HEK293 (cell line): Measurements from ENCODE around the gene LMO7.

Source experiments
- CTCF ChIA-PET: fragments of 350-600 bp; formaldehyde crosslinking; extraction: SDS; loops from one replicate; lab custom pipeline; 2021; ENCODE audit warnings: antibody characterized with exemption; lab: Yijun Ruan, JAX
- POLR2A ChIA-PET: fragments of 300-600 bp; formaldehyde crosslinking; extraction: SDS; loops from one replicate; lab custom pipeline; 2020; ENCODE audit warnings: antibody characterized with exemption, inconsistent platforms; lab: Yijun Ruan, JAX
- H3K27ac ChIP-seq: fragments of 200-500 bp; sonication (Bioruptor generic); 2 replicates; pipeline ENCODE4 v1.5.1; 2014; ENCODE audit warnings: low read depth, low read length, control low read depth, inconsistent platforms; ENCODE audit errors: extremely low read depth
- H3K36me3 ChIP-seq, 2 experiments: fragments of 200-500 bp in 1 of 2; sonication (Bioruptor generic) in 1 of 2; 1 replicate in 1 of 2; 2 replicates in 1 of 2; pipeline ENCODE4 v1.5.1; 2014 to 2017; ENCODE audit warnings: inconsistent platforms in 2 of 2, low read length in 2 of 2; ENCODE audit not compliant: control insufficient read depth in 2 of 2, insufficient read depth in 1 of 2
- H3K4me1 ChIP-seq: fragments of 200-500 bp; sonication (Bioruptor generic); 2 replicates; pipeline ENCODE4 v1.5.1; 2014; ENCODE audit warnings: mild to moderate bottlenecking, low read length, inconsistent platforms; ENCODE audit not compliant: control insufficient read depth, insufficient read depth
- H3K4me3 ChIP-seq: 2 replicates; pipeline ENCODE4 v1.5.1; 2011; ENCODE audit warnings: low read depth, mild to moderate bottlenecking, control low read depth, low read length, moderate library complexity
- H3K9me3 ChIP-seq: fragments of 200-500 bp; sonication (Bioruptor generic); 2 replicates; pipeline ENCODE4 v1.5.1; 2014; ENCODE audit warnings: low read depth, low read length, inconsistent platforms; ENCODE audit not compliant: control insufficient read depth, insufficient read depth
- BCL6B ChIP-seq: fragments of 450-650 bp; formaldehyde crosslinking; IDR thresholded peaks from 2 replicates; pipeline ENCODE4 v1.5.1; 2017; ENCODE audit warnings: missing biosample characterization, missing genetic modification characterization
- HOXD13 ChIP-seq: sonication (generic); formaldehyde crosslinking; IDR thresholded peaks from 2 replicates; pipeline ENCODE4 v1.8.0; 2022; ENCODE audit warnings: missing genetic modification reagents, borderline replicate concordance
- PRDM4 ChIP-seq: fragments of 450-650 bp; formaldehyde crosslinking; IDR thresholded peaks from 2 replicates; pipeline ENCODE4 v1.5.1; 2017; ENCODE audit warnings: missing biosample characterization, missing genetic modification characterization
- SCRT2 ChIP-seq: fragments of 450-650 bp; formaldehyde crosslinking; IDR thresholded peaks from 2 replicates; pipeline ENCODE4 v1.5.1; 2016; ENCODE audit warnings: missing biosample characterization, missing genetic modification characterization
- SP3 ChIP-seq: fragments of 450-650 bp; formaldehyde crosslinking; IDR thresholded peaks from 2 replicates; pipeline ENCODE4 v1.5.1; 2016; ENCODE audit warnings: missing biosample characterization, missing genetic modification characterization
- SP7 ChIP-seq: fragments of 450-650 bp; formaldehyde crosslinking; IDR thresholded peaks from 2 replicates; pipeline ENCODE4 v1.5.1; 2016; ENCODE audit warnings: missing biosample characterization, missing genetic modification characterization
- TCF7L2 ChIP-seq: IDR thresholded peaks from 2 replicates; pipeline ENCODE4 v1.6.1; 2011; ENCODE audit warnings: low read depth, mild to moderate bottlenecking, inconsistent platforms, low read length, moderate library complexity, borderline replicate concordance
- ZNF140 ChIP-seq: fragments of 450-650 bp; formaldehyde crosslinking; IDR thresholded peaks from 2 replicates; pipeline ENCODE4 v1.5.1; 2016; ENCODE audit warnings: missing biosample characterization, missing genetic modification characterization
- ZNF174 ChIP-seq: fragments of 450-650 bp; formaldehyde crosslinking; IDR thresholded peaks from 2 replicates; pipeline ENCODE4 v1.5.0; 2017; ENCODE audit warnings: missing biosample characterization, mild to moderate bottlenecking, missing genetic modification characterization
- ZNF19 ChIP-seq: fragments of 450-650 bp; formaldehyde crosslinking; IDR thresholded peaks from 2 replicates; pipeline ENCODE4; 2016; ENCODE audit warnings: missing biosample characterization, missing genetic modification characterization, low read depth
- ZNF311 ChIP-seq: fragments of 450-650 bp; formaldehyde crosslinking; IDR thresholded peaks from 2 replicates; pipeline ENCODE4 v1.5.1; 2017; ENCODE audit warnings: missing biosample characterization, missing genetic modification characterization, borderline replicate concordance
- ZNF354C ChIP-seq: fragments of 450-650 bp; formaldehyde crosslinking; IDR thresholded peaks from 2 replicates; pipeline ENCODE4 v1.5.1; 2016; ENCODE audit warnings: missing biosample characterization, missing genetic modification characterization, low read depth, borderline replicate concordance
- ZNF416 ChIP-seq: fragments of 450-650 bp; formaldehyde crosslinking; IDR thresholded peaks from 2 replicates; pipeline ENCODE4 v1.5.1; 2016; ENCODE audit warnings: missing biosample characterization, missing genetic modification characterization
- ZNF488 ChIP-seq: fragments of 450-650 bp; formaldehyde crosslinking; IDR thresholded peaks from 2 replicates; pipeline ENCODE4 v1.5.1; 2016; ENCODE audit warnings: missing biosample characterization, missing genetic modification characterization
- ZNF521 ChIP-seq: fragments of 450-650 bp; formaldehyde crosslinking; IDR thresholded peaks from 2 replicates; pipeline ENCODE4 v1.5.1; 2017; ENCODE audit warnings: missing biosample characterization, mild to moderate bottlenecking, missing genetic modification characterization
- ZNF596 ChIP-seq: fragments of 450-650 bp; IDR thresholded peaks from 2 replicates; pipeline ENCODE4 v1.5.0; 2018; ENCODE audit warnings: missing biosample characterization, mild to moderate bottlenecking, missing genetic modification characterization, moderate library complexity
- ZNF626 ChIP-seq: fragments of 450-650 bp; sonication (Bioruptor Pico); formaldehyde crosslinking; IDR thresholded peaks from 2 replicates; pipeline ENCODE4 v1.5.1; 2018; ENCODE audit warnings: missing biosample characterization, missing genetic modification characterization, inconsistent platforms
- ZNF677 ChIP-seq: fragments of 450-650 bp; IDR thresholded peaks from 2 replicates; pipeline ENCODE4 v1.5.0; 2018; ENCODE audit warnings: missing biosample characterization, mild to moderate bottlenecking, missing genetic modification characterization, moderate library complexity
- ZNF785 ChIP-seq: fragments of 450-650 bp; formaldehyde crosslinking; IDR thresholded peaks from 2 replicates; pipeline ENCODE4 v1.5.1; 2016; ENCODE audit warnings: missing biosample characterization, missing genetic modification characterization
- ZNF830 ChIP-seq: fragments of 450-650 bp; IDR thresholded peaks from 2 replicates; pipeline ENCODE4 v1.5.0; 2018; ENCODE audit warnings: missing biosample characterization, missing genetic modification characterization, low read depth, mild to moderate bottlenecking, moderate library complexity
- TF ChIP-seq, protein P1 (sequence below): fragments of 450-650 bp; formaldehyde crosslinking; IDR thresholded peaks from 2 replicates; pipeline ENCODE4 v1.5.1; 2016; ENCODE audit warnings: missing biosample characterization, missing genetic modification characterization
- TF ChIP-seq, protein P2 (sequence below): IDR thresholded peaks from 2 replicates; pipeline ENCODE4 v1.6.1; 2011; ENCODE audit warnings: mild to moderate bottlenecking, low read depth, low read length, borderline replicate concordance
- TF ChIP-seq, protein P3 (sequence below): fragments of 450-650 bp; formaldehyde crosslinking; IDR thresholded peaks from 2 replicates; pipeline ENCODE4 v1.5.1; 2016; ENCODE audit warnings: missing biosample characterization, missing genetic modification characterization, low read depth

The LMO7 gene

DNA sequence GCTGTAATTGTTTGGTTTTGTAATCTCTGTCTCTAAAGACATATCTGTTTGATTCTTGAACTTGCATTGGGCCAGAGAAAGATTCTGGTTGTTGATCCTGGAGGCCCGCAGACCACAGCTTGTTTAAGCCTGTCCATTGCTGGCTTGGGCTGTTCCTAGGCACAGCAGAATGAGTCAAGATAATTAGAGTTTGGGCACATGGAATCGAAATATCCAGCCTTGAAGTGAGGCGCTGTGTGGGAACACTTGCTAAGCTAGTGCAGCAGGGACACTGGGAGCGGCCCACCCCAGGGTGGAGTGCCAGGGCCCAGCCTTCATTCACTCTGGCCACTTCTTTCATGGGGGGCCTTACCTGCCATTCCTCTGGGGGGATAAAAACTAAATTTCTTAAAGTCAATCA lies 219.7 kb downstream of the LMO7 start:
- H3K9me3 ChIP-seq: no peaks in the 10 kb centered on the region
- H3K4me3 ChIP-seq: no peak overlapping the region
- H3K36me3 ChIP-seq: peaks cover 0 to 22% of the 10 kb centered on the region in 2 experiments; a peak in 1 of 3 replicates
- no peak overlapping the region for H3K27ac ChIP-seq
- TF ChIP-seq, protein P1, sequence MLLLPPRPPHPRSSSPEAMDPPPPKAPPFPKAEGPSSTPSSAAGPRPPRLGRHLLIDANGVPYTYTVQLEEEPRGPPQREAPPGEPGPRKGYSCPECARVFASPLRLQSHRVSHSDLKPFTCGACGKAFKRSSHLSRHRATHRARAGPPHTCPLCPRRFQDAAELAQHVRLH (tag by site-specific recombination): no peak
- TF ChIP-seq SCRT2 (no peak), ZNF785 (tag by site-specific recombination) (no peak), ZNF626 (no peak), BCL6B (tag by site-specific recombination) (no peak)
- TF ChIP-seq, protein P2, sequence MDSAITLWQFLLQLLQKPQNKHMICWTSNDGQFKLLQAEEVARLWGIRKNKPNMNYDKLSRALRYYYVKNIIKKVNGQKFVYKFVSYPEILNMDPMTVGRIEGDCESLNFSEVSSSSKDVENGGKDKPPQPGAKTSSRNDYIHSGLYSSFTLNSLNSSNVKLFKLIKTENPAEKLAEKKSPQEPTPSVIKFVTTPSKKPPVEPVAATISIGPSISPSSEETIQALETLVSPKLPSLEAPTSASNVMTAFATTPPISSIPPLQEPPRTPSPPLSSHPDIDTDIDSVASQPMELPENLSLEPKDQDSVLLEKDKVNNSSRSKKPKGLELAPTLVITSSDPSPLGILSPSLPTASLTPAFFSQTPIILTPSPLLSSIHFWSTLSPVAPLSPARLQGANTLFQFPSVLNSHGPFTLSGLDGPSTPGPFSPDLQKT: no peak
- TF ChIP-seq, protein P3, sequence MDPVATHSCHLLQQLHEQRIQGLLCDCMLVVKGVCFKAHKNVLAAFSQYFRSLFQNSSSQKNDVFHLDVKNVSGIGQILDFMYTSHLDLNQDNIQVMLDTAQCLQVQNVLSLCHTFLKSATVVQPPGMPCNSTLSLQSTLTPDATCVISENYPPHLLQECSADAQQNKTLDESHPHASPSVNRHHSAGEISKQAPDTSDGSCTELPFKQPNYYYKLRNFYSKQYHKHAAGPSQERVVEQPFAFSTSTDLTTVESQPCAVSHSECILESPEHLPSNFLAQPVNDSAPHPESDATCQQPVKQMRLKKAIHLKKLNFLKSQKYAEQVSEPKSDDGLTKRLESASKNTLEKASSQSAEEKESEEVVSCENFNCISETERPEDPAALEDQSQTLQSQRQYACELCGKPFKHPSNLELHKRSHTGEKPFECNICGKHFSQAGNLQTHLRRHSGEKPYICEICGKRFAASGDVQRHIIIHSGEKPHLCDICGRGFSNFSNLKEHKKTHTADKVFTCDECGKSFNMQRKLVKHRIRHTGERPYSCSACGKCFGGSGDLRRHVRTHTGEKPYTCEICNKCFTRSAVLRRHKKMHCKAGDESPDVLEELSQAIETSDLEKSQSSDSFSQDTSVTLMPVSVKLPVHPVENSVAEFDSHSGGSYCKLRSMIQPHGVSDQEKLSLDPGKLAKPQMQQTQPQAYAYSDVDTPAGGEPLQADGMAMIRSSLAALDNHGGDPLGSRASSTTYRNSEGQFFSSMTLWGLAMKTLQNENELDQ (tag by site-specific recombination): no peak
- H3K4me1 ChIP-seq: no peaks in the 10 kb centered on the region
- CTCF ChIA-PET: interaction anchor here (0.6 to 0.9 kb wide), 3 partner anchors 14 to 255 kb away, joined by 3 to 6 read pairs (median 3); no protein-coding TSS in a partner anchor
- POLR2A ChIA-PET: no interaction called here

DNA sequence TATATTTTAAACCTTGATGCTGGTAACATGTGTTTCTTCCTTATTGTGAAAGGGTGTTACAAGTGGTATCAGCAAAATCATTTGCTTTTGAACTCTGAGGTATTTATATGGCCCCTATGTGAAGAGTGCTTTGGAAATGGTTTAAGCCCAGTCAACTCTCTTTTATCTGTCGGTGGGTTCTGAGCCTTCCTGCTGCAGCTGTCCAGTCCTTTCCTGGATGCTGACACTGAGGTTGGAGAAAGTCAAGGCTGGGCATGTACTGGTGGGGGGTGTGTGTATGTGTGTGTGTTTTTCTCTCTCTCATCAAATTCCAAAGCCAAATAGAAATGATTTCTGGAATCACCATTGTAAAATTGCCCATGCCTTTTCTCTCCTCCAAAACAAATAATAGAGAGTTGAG lies 221.2 kb downstream of the LMO7 start:
- Histone ChIP-seq H3K4me1 (no peaks in the 10 kb centered on the region), H3K9me3 (no peaks in the 10 kb centered on the region), H3K36me3 (peaks cover 0 to 17% of the 10 kb centered on the region in 2 experiments; a peak in 1 of 3 replicates), H3K4me3 (no peak overlapping the region), H3K27ac (no peak overlapping the region)
- ChIA-PET POLR2A (no interaction called here), CTCF (no interaction called here)
- TF ChIP-seq PRDM4 (tag by site-specific recombination) (no peak), ZNF174 (tag by site-specific recombination) (no peak), ZNF596 (tag by site-specific recombination) (no peak), ZNF521 (tag by site-specific recombination) (no peak), TCF7L2 (no peak), ZNF140 (no peak), ZNF677 (tag by site-specific recombination) (no peak), ZNF488 (no peak), ZNF19 (tag by site-specific recombination) (no peak), ZNF830 (tag by site-specific recombination) (no peak), ZNF785 (tag by site-specific recombination) (no peak), ZNF311 (no peak), SP7 (tag by site-specific recombination) (no peak), SP3 (tag by site-specific recombination) (no peak), ZNF416 (tag by site-specific recombination) (no peak), HOXD13 (CRISPR knock-in tag) (no peak), ZNF354C (no peak)
- TF ChIP-seq, protein P3 (tag by site-specific recombination): no peak
- TF ChIP-seq, all 188 proteins: peak for 0
